ENCODE measurements around the gene LRRC25. TPM values are rescaled to one million over a fixed set of nuclear protein-coding genes. Genes with fewer than 3 reads are reported as not detected.

LRRC25 gene
- polyA plus RNA-seq, 1 experiment, result 0.12 TPM

GRCh38 chr19:18401580-18402112, 4.2 kb upstream of the LRRC25 start:
- Histone ChIP-seq H3K27me3 (ENCODE audit: control insufficient read depth, insufficient read depth, low read length) (no peaks in the 10 kb centered on the region), H3K4me3 (ENCODE audit: low read depth, low read length) (no peak overlapping the region), H3K27ac (ENCODE audit: low read depth, low read length) (no peak overlapping the region), H3K9me3 (ENCODE audit: control insufficient read depth, insufficient read depth, low read length) (no peaks in the 10 kb centered on the region)
- TF ChIP-seq, protein P1, sequence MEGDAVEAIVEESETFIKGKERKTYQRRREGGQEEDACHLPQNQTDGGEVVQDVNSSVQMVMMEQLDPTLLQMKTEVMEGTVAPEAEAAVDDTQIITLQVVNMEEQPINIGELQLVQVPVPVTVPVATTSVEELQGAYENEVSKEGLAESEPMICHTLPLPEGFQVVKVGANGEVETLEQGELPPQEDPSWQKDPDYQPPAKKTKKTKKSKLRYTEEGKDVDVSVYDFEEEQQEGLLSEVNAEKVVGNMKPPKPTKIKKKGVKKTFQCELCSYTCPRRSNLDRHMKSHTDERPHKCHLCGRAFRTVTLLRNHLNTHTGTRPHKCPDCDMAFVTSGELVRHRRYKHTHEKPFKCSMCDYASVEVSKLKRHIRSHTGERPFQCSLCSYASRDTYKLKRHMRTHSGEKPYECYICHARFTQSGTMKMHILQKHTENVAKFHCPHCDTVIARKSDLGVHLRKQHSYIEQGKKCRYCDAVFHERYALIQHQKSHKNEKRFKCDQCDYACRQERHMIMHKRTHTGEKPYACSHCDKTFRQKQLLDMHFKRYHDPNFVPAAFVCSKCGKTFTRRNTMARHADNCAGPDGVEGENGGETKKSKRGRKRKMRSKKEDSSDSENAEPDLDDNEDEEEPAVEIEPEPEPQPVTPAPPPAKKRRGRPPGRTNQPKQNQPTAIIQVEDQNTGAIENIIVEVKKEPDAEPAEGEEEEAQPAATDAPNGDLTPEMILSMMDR (IDR thresholded peaks at IDR 0.05; ENCODE audit: low read depth, low read length), result peak; percentile 62
- DNase-seq (ENCODE audit: low read depth, low spot score), result no peak
- POLR2A ChIA-PET, result interaction anchor here (0.8 to 1.2 kb wide), 3 partner anchors 15 to 21 kb away, joined by 3 to 7 read pairs (median 3); partner anchors contain the start of gene GDF15
- CTCF ChIA-PET, result interaction anchor here (0.6 to 1.7 kb wide), 10 partner anchors 9 to 209 kb away, joined by 3 to 7 read pairs (median 4); no protein-coding TSS in a partner anchor

- H3K27me3 ChIP-seq (ENCODE audit: control insufficient read depth, insufficient read depth, low read length), result no peaks in the 10 kb centered on the region
- ChIA-PET CTCF (no interaction called here), POLR2A (interaction anchor here (1.2 kb wide), 1 partner anchor 16 kb away, joined by 3 read pairs; no protein-coding TSS in a partner anchor)
- peak overlapping the region; percentile 31 for H3K27ac ChIP-seq (ENCODE audit: low read depth, low read length)
- H3K9me3 ChIP-seq (ENCODE audit: control insufficient read depth, insufficient read depth, low read length), result no peaks in the 10 kb centered on the region
- TF ChIP-seq, protein P1 (IDR thresholded peaks at IDR 0.05; ENCODE audit: low read depth, low read length), result no peak
- no peak for DNase-seq (ENCODE audit: low read depth, low spot score)
- H3K4me3 ChIP-seq (ENCODE audit: low read depth, low read length), result no peak overlapping the region
Observed at GRCh38 chr19:18399008-18399407, 1.6 kb upstream of the LRRC25 start.

DNA sequence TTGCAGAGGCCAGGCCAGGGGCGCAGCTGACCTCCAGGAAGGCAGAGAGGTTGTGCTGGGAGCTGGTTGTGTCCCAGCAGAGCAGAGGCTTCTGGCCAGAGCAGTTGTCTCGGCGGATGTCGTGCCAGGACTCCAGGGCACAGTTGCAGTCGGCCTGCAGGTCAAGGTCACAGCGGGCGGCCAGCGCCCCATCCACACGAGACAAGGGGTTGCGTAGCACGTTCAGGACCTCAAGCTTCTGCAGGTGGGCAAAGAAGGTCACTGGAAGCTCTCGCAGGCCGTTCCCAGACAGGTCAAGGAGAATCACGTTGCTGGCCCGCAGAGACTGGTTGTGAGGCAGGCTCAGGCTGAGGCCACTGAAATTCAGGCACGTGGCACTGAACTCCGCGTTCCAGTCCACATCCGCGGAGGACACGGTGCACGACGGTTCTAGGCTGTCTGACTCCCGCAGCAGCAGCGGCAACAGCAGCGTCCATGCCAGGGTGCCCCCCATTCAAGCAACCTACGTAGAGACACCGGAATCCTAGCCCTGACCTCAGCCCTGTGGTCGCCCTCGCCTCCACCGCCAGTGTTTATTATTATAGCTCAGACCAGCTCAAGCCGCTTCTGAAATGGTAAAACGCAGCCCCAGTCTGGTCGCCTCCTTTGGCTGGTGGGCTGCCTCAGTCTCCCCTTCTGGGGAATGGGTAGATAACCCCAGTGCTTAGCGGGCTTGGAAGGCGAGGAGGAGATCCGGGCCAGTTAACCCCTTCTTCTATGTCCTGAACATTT, 766 bp downstream of the LRRC25 start:
- CTCF ChIA-PET, result interaction anchor here (2.1 to 2.4 kb wide), 2 partner anchors 8 to 14 kb away, joined by 9 to 18 read pairs; no protein-coding TSS in a partner anchor
- POLR2A ChIA-PET, result no interaction called here
- Histone ChIP-seq H3K4me3 (ENCODE audit: low read depth, low read length) (no peak overlapping the region), H3K27ac (ENCODE audit: low read depth, low read length) (no peak overlapping the region), H3K27me3 (ENCODE audit: control insufficient read depth, insufficient read depth, low read length) (no peaks in the 10 kb centered on the region), H3K9me3 (ENCODE audit: control insufficient read depth, insufficient read depth, low read length) (no peaks in the 10 kb centered on the region)
- TF ChIP-seq, protein P1 (IDR thresholded peaks at IDR 0.05; ENCODE audit: low read depth, low read length), result no peak
- DNase-seq (ENCODE audit: low read depth, low spot score), result no peak

DNA sequence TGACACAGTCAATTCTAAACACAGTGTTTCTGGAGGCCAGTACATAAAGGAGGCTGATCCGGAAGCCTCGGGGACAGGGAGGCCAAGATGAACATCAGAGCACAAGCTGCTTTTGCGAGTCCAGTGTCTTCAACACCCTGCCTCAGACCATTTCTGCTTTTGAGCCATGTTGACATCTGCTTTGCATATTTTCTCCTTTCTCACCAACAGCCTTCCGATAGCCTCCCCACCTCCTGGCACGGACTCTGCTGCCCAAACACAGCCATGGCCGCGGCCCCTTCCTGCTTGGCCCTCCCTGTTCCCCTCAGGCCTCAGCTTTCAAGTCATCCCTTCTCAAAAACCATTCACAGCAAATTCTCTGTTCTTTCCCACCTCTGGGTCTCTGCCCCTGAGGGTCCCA, 3.6 kb downstream of the LRRC25 start:
- ChIA-PET CTCF (interaction anchor here (0.7 to 1.5 kb wide), 2 partner anchors 8 to 17 kb away, joined by 3 to 5 read pairs; partner anchors contain the start of gene GDF15), POLR2A (no interaction called here)
- DNase-seq (ENCODE audit: low read depth, low spot score), result no peak
- no peak overlapping the region for H3K4me3 ChIP-seq (ENCODE audit: low read depth, low read length)
- no peaks in the 10 kb centered on the region; the same call in 1 of the 2 replicates for H3K9me3 ChIP-seq (ENCODE audit: control insufficient read depth, insufficient read depth, low read length)
- no peaks in the 10 kb centered on the region for H3K27me3 ChIP-seq (ENCODE audit: control insufficient read depth, insufficient read depth, low read length)
- H3K27ac ChIP-seq (ENCODE audit: low read depth, low read length), result no peak overlapping the region
- TF ChIP-seq, protein P1 (IDR thresholded peaks at IDR 0.05; ENCODE audit: low read depth, low read length), result no peak

DNA sequence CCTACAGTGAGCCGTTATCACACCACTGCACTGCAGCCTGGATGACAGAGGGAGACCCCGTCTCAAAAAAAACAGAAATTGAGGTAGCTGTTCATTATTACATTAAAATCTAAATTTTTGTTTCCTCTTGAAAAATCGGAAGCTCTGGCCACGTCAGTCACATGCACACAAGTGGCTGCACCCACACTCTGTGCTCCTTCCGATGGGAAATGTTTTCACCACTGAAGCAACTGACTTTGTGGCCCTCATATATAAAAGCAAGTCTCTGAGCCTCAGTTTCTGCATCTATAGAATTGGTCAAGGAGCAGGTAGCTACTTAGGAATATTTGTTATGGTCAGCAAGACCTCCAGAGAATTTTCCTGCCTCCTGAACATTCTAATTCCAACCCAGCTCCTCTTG, 4.5 kb downstream of the LRRC25 start:
- H3K9me3 ChIP-seq (ENCODE audit: control insufficient read depth, insufficient read depth, low read length), result peaks cover 6% of the 10 kb centered on the region; the same call in 1 of the 2 replicates
- no peak for DNase-seq (ENCODE audit: low read depth, low spot score)
- TF ChIP-seq, protein P1 (IDR thresholded peaks at IDR 0.05; ENCODE audit: low read depth, low read length), result no peak
- H3K4me3 ChIP-seq (ENCODE audit: low read depth, low read length), result no peak overlapping the region
- ChIA-PET POLR2A (interaction anchor here (0.6 kb wide), 2 partner anchors 66 to 238 kb away, joined by 4 to 8 read pairs; no protein-coding TSS in a partner anchor), CTCF (interaction anchor here (1.1 to 2.1 kb wide), 2 partner anchors 19 to 64 kb away, joined by 3 to 9 read pairs; no protein-coding TSS in a partner anchor)
- H3K27ac ChIP-seq (ENCODE audit: low read depth, low read length), result no peak overlapping the region
- no peaks in the 10 kb centered on the region for H3K27me3 ChIP-seq (ENCODE audit: control insufficient read depth, insufficient read depth, low read length)
